CD1c-positive myeloid dendritic cell (primary cell): ENCODE measurements around the gene IRS1.
"Not testable (repeated sequence)": the region's sequence is repeated elsewhere in the genome, so short reads cannot be mapped to it uniquely, and the experiment has no call there.

Source experiments
- DNase-seq: peaks from one replicate; pipeline ENCODE4 v3.0.0-alpha.2; 2016; ENCODE audit errors: extremely low spot score

Gene IRS1

GRCh38 chr2:226799211-226799975 is at the start of gene IRS1:
IRS1 (minus strand) TSS chr2:226799820; CDS start chr2:226798738, 1,082 bp downstream.
- DNase-seq = peak; percentile 47

- no peak for DNase-seq
Measured at GRCh38 chr2:226849349-226849748, 49.7 kb upstream of the IRS1 start.

GRCh38 chr2:226847511-226847910 is 47.9 kb upstream of the IRS1 start:
- no peak for DNase-seq

GRCh38 chr2:226847090-226847489 is 47.5 kb upstream of the IRS1 start:
- no peak for DNase-seq

GRCh38 chr2:226845386-226846116 is 45.9 kb upstream of the IRS1 start:
- no peak for DNase-seq

- DNase-seq = not testable (repeated sequence)
Measured at GRCh38 chr2:226843001-226843400, 43.4 kb upstream of the IRS1 start.

GRCh38 chr2:226839951-226840350 is 40.3 kb upstream of the IRS1 start:
- no peak for DNase-seq

- no peak for DNase-seq
Measured at GRCh38 chr2:226839161-226839560, 39.5 kb upstream of the IRS1 start.

- DNase-seq = no peak
Measured at GRCh38 chr2:226838722-226839121, 39.1 kb upstream of the IRS1 start.

GRCh38 chr2:226837787-226838603 is 38.4 kb upstream of the IRS1 start:
- no peak for DNase-seq

GRCh38 chr2:226837334-226837733 is 37.7 kb upstream of the IRS1 start:
- no peak for DNase-seq

GRCh38 chr2:226836548-226836885 is 36.9 kb upstream of the IRS1 start:
- DNase-seq = no peak

- DNase-seq = peak; percentile 97
Measured at GRCh38 chr2:226835796-226836547, 36.4 kb upstream of the IRS1 start, which contains the start of gene RHBDD1. RHBDD1 (plus strand) TSS chr2:226836054; CDS start chr2:226864694, 28,640 bp downstream.

GRCh38 chr2:226835420-226835795 is 35.8 kb upstream of the IRS1 start:
- DNase-seq = no peak

- DNase-seq = not testable (repeated sequence)
Measured at GRCh38 chr2:226834880-226835279, 35.3 kb upstream of the IRS1 start.

GRCh38 chr2:226832061-226832460 is 32.4 kb upstream of the IRS1 start:
- no peak for DNase-seq

GRCh38 chr2:226831266-226831665 is 31.6 kb upstream of the IRS1 start:
- no peak for DNase-seq

GRCh38 chr2:226829721-226830631 is 30.4 kb upstream of the IRS1 start:
- DNase-seq = no peak

GRCh38 chr2:226828191-226828590 is 28.6 kb upstream of the IRS1 start:
- no peak for DNase-seq

- no peak for DNase-seq
Measured at GRCh38 chr2:226825056-226825455, 25.4 kb upstream of the IRS1 start.

- no peak for DNase-seq
Measured at GRCh38 chr2:226818930-226819329, 19.3 kb upstream of the IRS1 start.
